Endothelial cell of umbilical vein (primary cell): ENCODE measurements around the gene SWSAP1. TPM values are rescaled to one million over a fixed set of nuclear protein-coding genes. Genes with fewer than 3 reads are reported as not detected.

ENCODE experiments used
- BruUV-seq: library from RNA; stranded (reverse); fragments of 400-500 nt; replicated peaks from 2 replicates; lab custom pipeline; 2021; lab: Mats Ljungman, UMichigan
- CTCF ChIA-PET: fragments of 300-600, 350-600 bp; sonication (Branson Sonifier 250); formaldehyde crosslinking; loops from one replicate; lab custom pipeline; 2021; ENCODE audit warnings: antibody characterized with exemption, inconsistent platforms; lab: Charles Lee
- POLR2A ChIA-PET: fragments of 300-600, 350-600 bp; sonication (Branson Sonifier 250); formaldehyde crosslinking; loops from one replicate; lab custom pipeline; 2021; ENCODE audit warnings: antibody characterized with exemption, inconsistent platforms; lab: Charles Lee
- DNase-seq: peaks from one replicate; pipeline ENCODE4 v3.0.0-alpha.2; 2011; ENCODE audit warnings: low read depth, low spot score
- FAIRE-seq: peaks from 2 replicates; lab custom pipeline; 2011; peaks lifted over from hg19 to GRCh38; lab: Jason Lieb, UNC
- H2AFZ ChIP-seq: 2 replicates; pipeline ENCODE4 v1.6.0; 2012; ENCODE audit warnings: low read depth, low read length, control low read depth, inconsistent platforms
- H3K27ac ChIP-seq: 2 replicates; pipeline ENCODE4 v1.5.1; 2011; ENCODE audit warnings: low read depth, mild to moderate bottlenecking, control low read depth, low read length, moderate library complexity; ENCODE audit not compliant: insufficient read depth
- H3K27me3 ChIP-seq, 2 experiments: 2 replicates each; pipeline versions ENCODE4 v1.6.0 to v1.6.1; 2011; ENCODE audit warnings: low read length in 2 of 2, mixed read lengths in 1 of 2; ENCODE audit not compliant: control insufficient read depth in 2 of 2, insufficient read depth in 2 of 2
- H3K36me3 ChIP-seq, 2 experiments: 2 replicates in 1 of 2; 3 replicates in 1 of 2; pipeline ENCODE4 v1.5.1; 2011; ENCODE audit warnings: low read length in 2 of 2, mild to moderate bottlenecking in 1 of 2, moderate library complexity in 1 of 2; ENCODE audit not compliant: control insufficient read depth in 2 of 2, insufficient read depth in 2 of 2; ENCODE audit errors: extremely low read depth in 1 of 2
- H3K4me1 ChIP-seq: 3 replicates; pipeline ENCODE4 v1.5.1; 2011; ENCODE audit warnings: mild to moderate bottlenecking, low read length; ENCODE audit not compliant: control insufficient read depth, insufficient read depth; ENCODE audit errors: extremely low read depth
- H3K4me2 ChIP-seq: 2 replicates; pipeline ENCODE4 v1.6.1; 2011; ENCODE audit warnings: low read length, control low read depth, mixed read lengths; ENCODE audit not compliant: insufficient read depth
- H3K4me3 ChIP-seq, 3 experiments: fragments of 200-600 bp in 1 of 3; sonication (generic), shearing (Covaris generic) in 1 of 3; replicated peaks in 1 of 3; 2 replicates each; pipeline ENCODE4 v1.5.1; 2011 to 2016; ENCODE audit warnings: control low read depth in 3 of 3, low read length in 3 of 3, mild to moderate bottlenecking in 2 of 3, inconsistent platforms in 1 of 3, low read depth in 1 of 3, moderate library complexity in 1 of 3; ENCODE audit not compliant: insufficient read depth in 1 of 3
- H3K79me2 ChIP-seq: 2 replicates; pipeline ENCODE4 v1.6.0; 2012; ENCODE audit warnings: low read length, inconsistent platforms; ENCODE audit not compliant: control insufficient read depth, insufficient read depth
- H3K9ac ChIP-seq: replicated peaks from 2 replicates; pipeline ENCODE3; 2011; ENCODE audit warnings: low read length, control low read depth; ENCODE audit not compliant: insufficient read depth; ENCODE audit errors: extremely low read depth
- H3K9me1 ChIP-seq: replicated peaks from 3 replicates; pipeline ENCODE4 v1.6.0; 2011; ENCODE audit warnings: mild to moderate bottlenecking, low read length; ENCODE audit not compliant: control insufficient read depth, insufficient read depth; ENCODE audit errors: extremely low read depth
- H3K9me3 ChIP-seq: replicated peaks from 2 replicates; pipeline ENCODE4 v1.5.1; 2012; ENCODE audit warnings: low read length, inconsistent platforms; ENCODE audit not compliant: control insufficient read depth, insufficient read depth
- H4K20me1 ChIP-seq: replicated peaks from 2 replicates; pipeline ENCODE3; 2011; ENCODE audit warnings: mild to moderate bottlenecking, low read length; ENCODE audit not compliant: control insufficient read depth, insufficient read depth; ENCODE audit errors: extremely low read depth
- EZH2 ChIP-seq: IDR thresholded peaks from 2 replicates; pipeline ENCODE4 v1.6.1; 2012; ENCODE audit warnings: borderline replicate concordance, low read depth, mild to moderate bottlenecking, moderate library complexity, low read length, inconsistent platforms; ENCODE audit not compliant: severe bottlenecking
- FOS ChIP-seq: IDR thresholded peaks from 2 replicates; pipeline ENCODE4 v1.6.1; 2011; ENCODE audit warnings: mild to moderate bottlenecking, low read length, moderate library complexity, borderline replicate concordance; ENCODE audit not compliant: insufficient read depth
- GATA2 ChIP-seq: IDR thresholded peaks from 2 replicates; pipeline ENCODE4 v1.7.0; 2011; ENCODE audit warnings: low read depth, mild to moderate bottlenecking, moderate library complexity, mixed read lengths, low read length; ENCODE audit not compliant: insufficient read length, insufficient read depth
- JUN ChIP-seq: IDR thresholded peaks from 2 replicates; pipeline ENCODE4 v1.6.1; 2011; ENCODE audit warnings: borderline replicate concordance, low read depth; ENCODE audit not compliant: insufficient read length, insufficient read depth
- MYC ChIP-seq: IDR thresholded peaks from one replicate; pipeline ENCODE4 v1.6.1; 2011; ENCODE audit warnings: mild to moderate bottlenecking, low read depth, low read length
- POLR2A ChIP-seq: IDR thresholded peaks from 2 replicates; pipeline ENCODE4 v1.6.1; 2012; ENCODE audit warnings: low read depth, mild to moderate bottlenecking, control low read depth, low read length
- POLR2AphosphoS5 ChIP-seq: IDR thresholded peaks from 2 replicates; pipeline ENCODE4 v1.6.1; 2012; ENCODE audit warnings: low read depth, mild to moderate bottlenecking, control low read depth, low read length, moderate library complexity; ENCODE audit not compliant: insufficient read depth
- dilution Hi-C: fragments of 300-500 bp; cut with MboI; formaldehyde crosslinking; loops from one replicate; pipeline ENCODE4 v1.15.0; 2019; ENCODE audit warnings: low sequenced_read_pairs; ENCODE audit not compliant: extremely low pct_ligation_motif_present
- intact Hi-C: fragments of 100-400 bp; cut with micrococcal nuclease; formaldehyde crosslinking; loops from one replicate; pipeline ENCODE4 v1.10.0; 2022
- polyA plus RNA-seq, 4 experiments: library from polyadenylated mRNA; depleted of rRNA in 3 of 4; stranded (reverse) in 3 of 4; unstranded in 1 of 4; fragments of >200 nt; gene quantifications; 2 replicates each; pipeline versions ENCODE4 v1.2.1 to v1.2.3, GENCODE V29; 2011 to 2012; ENCODE audit warnings: missing spikeins in 1 of 4
- total RNA-seq: library from RNA; stranded (reverse); gene quantifications from 2 replicates; pipeline ENCODE4 v1.2.3, GENCODE V29; 2021
- TF ChIP-seq, protein P1 (sequence below), 2 donors: IDR thresholded peaks; 1 replicate in 1 of 2; 2 replicates in 1 of 2; pipeline ENCODE4 v1.5.1; 2011; ENCODE audit warnings: low read length in 2 of 2, mild to moderate bottlenecking in 2 of 2, moderate library complexity in 2 of 2, control low read depth in 1 of 2, inconsistent platforms in 1 of 2, low read depth in 1 of 2; ENCODE audit not compliant: insufficient read depth in 1 of 2; ENCODE audit errors: extremely low read depth in 1 of 2
- TF ChIP-seq, protein P2 (sequence below): IDR thresholded peaks from 2 replicates; pipeline ENCODE4 v1.6.1; 2011; ENCODE audit not compliant: insufficient read depth, insufficient read length

Gene SWSAP1
- total and polyA plus RNA-seq, 2 donors (not counting 3 experiments of a cell fraction or from before 2014, with no cell fraction given): 3.7 to 4.4 TPM

DNA sequence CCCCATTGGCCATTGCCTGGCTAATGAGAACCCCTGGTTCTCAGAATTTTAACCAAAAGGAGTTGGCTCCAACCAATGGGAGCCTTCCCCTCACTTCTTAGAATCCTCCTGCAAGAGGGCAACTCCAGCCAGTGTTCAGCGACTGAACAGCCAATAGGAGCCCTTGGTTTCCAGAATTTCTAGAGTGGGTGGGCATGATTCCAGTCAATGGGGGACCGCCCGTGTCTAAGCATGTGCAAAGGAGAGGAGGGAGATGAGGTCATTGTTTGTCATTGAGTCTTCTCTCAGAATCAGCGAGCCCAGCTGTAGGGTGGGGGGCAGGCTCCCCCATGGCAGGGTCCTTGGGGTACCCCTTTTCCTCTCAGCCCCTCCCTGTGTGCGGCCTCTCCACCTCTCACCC lies 9.5 kb upstream of the SWSAP1 start:
- TF ChIP-seq GATA2: no peak
- TF ChIP-seq, protein P1, sequence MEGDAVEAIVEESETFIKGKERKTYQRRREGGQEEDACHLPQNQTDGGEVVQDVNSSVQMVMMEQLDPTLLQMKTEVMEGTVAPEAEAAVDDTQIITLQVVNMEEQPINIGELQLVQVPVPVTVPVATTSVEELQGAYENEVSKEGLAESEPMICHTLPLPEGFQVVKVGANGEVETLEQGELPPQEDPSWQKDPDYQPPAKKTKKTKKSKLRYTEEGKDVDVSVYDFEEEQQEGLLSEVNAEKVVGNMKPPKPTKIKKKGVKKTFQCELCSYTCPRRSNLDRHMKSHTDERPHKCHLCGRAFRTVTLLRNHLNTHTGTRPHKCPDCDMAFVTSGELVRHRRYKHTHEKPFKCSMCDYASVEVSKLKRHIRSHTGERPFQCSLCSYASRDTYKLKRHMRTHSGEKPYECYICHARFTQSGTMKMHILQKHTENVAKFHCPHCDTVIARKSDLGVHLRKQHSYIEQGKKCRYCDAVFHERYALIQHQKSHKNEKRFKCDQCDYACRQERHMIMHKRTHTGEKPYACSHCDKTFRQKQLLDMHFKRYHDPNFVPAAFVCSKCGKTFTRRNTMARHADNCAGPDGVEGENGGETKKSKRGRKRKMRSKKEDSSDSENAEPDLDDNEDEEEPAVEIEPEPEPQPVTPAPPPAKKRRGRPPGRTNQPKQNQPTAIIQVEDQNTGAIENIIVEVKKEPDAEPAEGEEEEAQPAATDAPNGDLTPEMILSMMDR (IDR thresholded peaks at IDR 0.05; ENCODE audit: extremely low read depth in 1 of 2, insufficient read depth in 1 of 2, low read depth in 1 of 2, low read length in 2 of 2): no peak
- TF ChIP-seq POLR2A: no peak
- no peak for TF ChIP-seq JUN
- TF ChIP-seq, protein P2, sequence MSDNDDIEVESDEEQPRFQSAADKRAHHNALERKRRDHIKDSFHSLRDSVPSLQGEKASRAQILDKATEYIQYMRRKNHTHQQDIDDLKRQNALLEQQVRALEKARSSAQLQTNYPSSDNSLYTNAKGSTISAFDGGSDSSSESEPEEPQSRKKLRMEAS: no peak
- Histone ChIP-seq H3K9me3 (no peaks in the 10 kb centered on the region), H2AFZ (no peak overlapping the region), H3K9me1 (no peaks in the 10 kb centered on the region), H3K4me2 (no peak overlapping the region), H3K4me3 (no peak overlapping the region), H3K9ac (no peak overlapping the region), H4K20me1 (no peaks in the 10 kb centered on the region), H3K4me1 (no peaks in the 10 kb centered on the region), H3K27me3 (no peaks in the 10 kb centered on the region), H3K36me3 (peaks cover 0 to 9% of the 10 kb centered on the region in 2 experiments), H3K27ac (no peak overlapping the region), H3K79me2 (no peaks in the 10 kb centered on the region)
- dilution Hi-C loops (no loop called here), intact Hi-C loops (no loop called here)
- BruUV-seq: no TSS peak
- DNase-seq (no peak), FAIRE-seq (no peak)
- ChIA-PET POLR2A (no interaction called here), CTCF (no interaction called here)

DNA sequence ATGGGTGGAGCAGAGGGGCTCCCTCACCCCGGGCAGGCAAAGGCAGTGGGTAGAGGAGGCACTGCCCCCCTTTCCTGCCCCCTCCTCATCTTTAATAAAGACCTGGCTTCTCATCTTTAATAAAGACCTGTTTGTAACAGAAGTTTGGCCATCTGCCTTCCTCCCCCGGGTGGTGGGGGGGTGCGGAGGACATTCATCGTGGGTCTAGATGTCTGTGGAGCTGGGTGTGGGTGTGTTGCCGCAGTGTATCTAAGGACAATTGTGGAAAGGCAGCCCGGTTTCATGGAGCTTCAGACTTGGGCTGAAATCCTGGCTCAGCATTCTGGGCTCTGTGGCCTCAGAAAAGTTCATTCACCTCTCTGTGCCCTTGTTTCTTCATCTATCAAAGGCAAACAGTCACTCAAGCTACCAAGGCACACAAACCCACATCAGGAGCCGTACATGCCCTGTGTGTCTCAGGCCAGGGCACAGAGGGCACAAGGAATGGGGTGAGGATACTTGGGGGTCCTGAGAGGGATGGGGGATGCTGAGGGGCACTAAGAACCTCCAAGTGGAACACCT lies 8.8 kb upstream of the SWSAP1 start:
- H3K4me3 ChIP-seq: no peak overlapping the region
- peaks cover 0 to 9% of the 10 kb centered on the region in 2 experiments for H3K36me3 ChIP-seq
- H3K4me2 ChIP-seq: no peak overlapping the region
- CTCF ChIA-PET: no interaction called here
- H2AFZ ChIP-seq: no peak overlapping the region
- H4K20me1 ChIP-seq: no peaks in the 10 kb centered on the region
- DNase-seq: no peak
- no peak for FAIRE-seq
- no peaks in the 10 kb centered on the region for H3K4me1 ChIP-seq
- H3K79me2 ChIP-seq: no peaks in the 10 kb centered on the region
- no peaks in the 10 kb centered on the region for H3K27me3 ChIP-seq
- dilution Hi-C loops (no loop called here), intact Hi-C loops (no loop called here)
- H3K27ac ChIP-seq: no peak overlapping the region
- POLR2A ChIA-PET: no interaction called here
- H3K9me1 ChIP-seq: no peaks in the 10 kb centered on the region
- no TSS peak for BruUV-seq
- TF ChIP-seq GATA2 (no peak), FOS (no peak), POLR2AphosphoS5 (no peak), EZH2 (no peak), POLR2A (no peak), MYC (no peak), JUN (no peak)
- TF ChIP-seq, protein P1 (IDR thresholded peaks at IDR 0.05; ENCODE audit: extremely low read depth in 1 of 2, insufficient read depth in 1 of 2, low read depth in 1 of 2, low read length in 2 of 2): no peak
- TF ChIP-seq, protein P2: no peak
- H3K9me3 ChIP-seq: no peaks in the 10 kb centered on the region
- no peak overlapping the region for H3K9ac ChIP-seq
